CD4-positive, alpha-beta memory T cell (primary cell): ENCODE results near the gene PPDPF. TPM values are rescaled to one million over a fixed set of nuclear protein-coding genes. Genes with fewer than 3 reads are reported as not detected.
A peak's percentile ranks its signal among the peaks of the same experiment; 100 is the strongest.

ENCODE experiments used
- CTCF ChIA-PET: fragments of 350-600 bp; sonication (Branson Sonifier 250); formaldehyde crosslinking; loops from one replicate; lab custom pipeline; 2021; ENCODE audit warnings: inconsistent platforms; ENCODE audit not compliant: partially characterized antibody; lab: Charles Lee
- POLR2A ChIA-PET: fragments of 350-600 bp; sonication (Branson Sonifier 250); formaldehyde crosslinking; loops from one replicate; lab custom pipeline; 2021; ENCODE audit not compliant: partially characterized antibody; lab: Charles Lee
- DNase-seq, 5 donors: peaks; one replicate each; pipeline versions ENCODE4 v3.0.0 to v3.0.0-alpha.2; 2020 to 2022; ENCODE audit warnings: mixed read lengths in 1 of 5
- H3K27ac ChIP-seq: one replicate; pipeline ENCODE4 v1.7.0; 2013; ENCODE audit warnings: low read depth, low read length
- H3K27me3 ChIP-seq: 2 replicates; pipeline ENCODE4 v1.7.0; 2013; ENCODE audit warnings: mild to moderate bottlenecking, low read length, moderate library complexity; ENCODE audit not compliant: insufficient read depth
- H3K36me3 ChIP-seq: 2 replicates; pipeline ENCODE4 v1.7.0; 2013; ENCODE audit warnings: mild to moderate bottlenecking, low read length, moderate library complexity; ENCODE audit not compliant: insufficient read depth
- H3K4me1 ChIP-seq: 2 replicates; pipeline ENCODE4 v1.7.0; 2013; ENCODE audit warnings: mild to moderate bottlenecking, low read length, moderate library complexity; ENCODE audit not compliant: insufficient read depth
- H3K4me3 ChIP-seq, 2 donors: one replicate each; pipeline ENCODE4 v1.7.0; 2013; ENCODE audit warnings: low read length in 2 of 2, mild to moderate bottlenecking in 1 of 2
- H3K9me3 ChIP-seq, 2 donors: one replicate each; pipeline ENCODE4 v1.7.0; 2013; ENCODE audit warnings: low read length in 2 of 2, control low read depth in 1 of 2; ENCODE audit not compliant: control insufficient read depth in 1 of 2
- H3K27ac Mint-ChIP-seq, 7 donors: one replicate each; pipeline ENCODE4 v1.8.0; 2020 to 2021; ENCODE audit warnings: mixed read lengths in 7 of 7, mild to moderate bottlenecking in 6 of 7, inconsistent platforms in 3 of 7, moderate library complexity in 3 of 7
- H3K27me3 Mint-ChIP-seq, 2 donors: one replicate each; pipeline ENCODE4 v1.8.0; 2020 to 2021; ENCODE audit warnings: mixed read lengths in 2 of 2
- H3K36me3 Mint-ChIP-seq, 2 donors: one replicate each; pipeline ENCODE4 v1.8.0; 2020 to 2021; ENCODE audit warnings: mixed read lengths in 2 of 2, inconsistent platforms in 1 of 2, mild to moderate bottlenecking in 1 of 2
- H3K4me1 Mint-ChIP-seq, 4 donors: one replicate each; pipeline ENCODE4 v1.8.0; 2020 to 2021; ENCODE audit warnings: mixed read lengths in 4 of 4, mild to moderate bottlenecking in 1 of 4
- H3K4me3 Mint-ChIP-seq, 8 donors: one replicate each; pipeline ENCODE4 v1.8.0; 2020 to 2021; ENCODE audit warnings: mixed read lengths in 8 of 8, mild to moderate bottlenecking in 7 of 8, moderate library complexity in 6 of 8, inconsistent platforms in 3 of 8
- H3K9me3 Mint-ChIP-seq, 8 donors: one replicate each; pipeline ENCODE4 v1.8.0; 2020 to 2021; ENCODE audit warnings: mixed read lengths in 8 of 8, mild to moderate bottlenecking in 5 of 8, inconsistent platforms in 3 of 8, moderate library complexity in 1 of 8
- intact Hi-C: fragments of 100-400 bp; cut with micrococcal nuclease; formaldehyde crosslinking; loops from one replicate; pipeline ENCODE4 v1.15.1; 2023
- polyA plus RNA-seq, 2 donors: library from polyadenylated mRNA; unstranded; fragments of 300-500 nt; fragmentation: Illumina TruSeq; gene quantifications; one replicate each; pipeline ENCODE4 v1.2.3, GENCODE V29; 2021
- total RNA-seq, 2 experiments: library from RNA; stranded (reverse); gene quantifications; one replicate each; pipeline ENCODE4 v1.2.3, GENCODE V29; 2021

PPDPF gene
- total and polyA plus RNA-seq, 4 experiments from 2014 or later: 29.4 to 229 (median 180) TPM

GRCh38 chr20:63497138-63497945 is 23.2 kb upstream of the PPDPF start:
- Mint-ChIP-seq H3K4me1 (peaks cover 1 to 8% (median 3%) of the 10 kb centered on the region in 4 donors), H3K36me3 (no peaks in the 10 kb centered on the region), H3K27me3 (peaks cover 6 to 7% of the 10 kb centered on the region in 2 donors), H3K27ac (peak overlapping the region in 1 of 7 donors; percentile 52), H3K9me3 (peaks cover 0 to 2% (median 0%) of the 10 kb centered on the region in 8 donors), H3K4me3 (peak overlapping the region in 6 of 8 donors; percentile 26 to 71 (median 48))
- no peak overlapping the region for H3K27ac ChIP-seq
- H3K4me1 ChIP-seq: peaks cover 18% of the 10 kb centered on the region
- POLR2A ChIA-PET: interaction anchor here (1.0 to 2.6 kb wide), 6 partner anchors 9 to 367 kb away, joined by 3 to 27 read pairs (median 4); partner anchors contain the start of genes HELZ2, PPDPF, PTK6 and TPD52L2
- H3K27me3 ChIP-seq: peaks cover 12% of the 10 kb centered on the region
- no peak for DNase-seq
- no peaks in the 10 kb centered on the region for H3K36me3 ChIP-seq
- CTCF ChIA-PET: interaction anchor here (0.5 to 2.3 kb wide), 13 partner anchors 8 to 574 kb away, joined by 3 to 21 read pairs (median 4); partner anchors contain the start of genes PPDPF, PTK6, SAMD10 and TPD52L2
- intact Hi-C loops: loop anchor here (2.0 to 5.0 kb wide), 2 partner anchors 299 to 700 kb away; partner anchors contain the start of gene MRGBP
- no peak overlapping the region for H3K4me3 ChIP-seq
- H3K9me3 ChIP-seq: no peaks in the 10 kb centered on the region

GRCh38 chr20:63497946-63498935 is 22.3 kb upstream of the PPDPF start:
- peak overlapping the region in 2 of 8 donors; percentile 8 to 15 for H3K4me3 Mint-ChIP-seq
- ChIA-PET CTCF (no interaction called here), POLR2A (interaction anchor here (1.4 to 2.6 kb wide), 3 partner anchors 22 to 141 kb away, joined by 3 to 27 read pairs (median 7); partner anchors contain the start of genes PPDPF and PTK6)
- intact Hi-C loops: loop anchor here (2.0 to 5.0 kb wide), 2 partner anchors 299 to 701 kb away; partner anchors contain the start of gene MRGBP
- Histone ChIP-seq H3K36me3 (no peaks in the 10 kb centered on the region), H3K27ac (no peak overlapping the region), H3K4me3 (no peak overlapping the region), H3K9me3 (no peaks in the 10 kb centered on the region), H3K27me3 (peaks cover 12% of the 10 kb centered on the region), H3K4me1 (peaks cover 18% of the 10 kb centered on the region)
- peaks cover 6 to 7% of the 10 kb centered on the region in 2 donors for H3K27me3 Mint-ChIP-seq
- no peaks in the 10 kb centered on the region for H3K36me3 Mint-ChIP-seq
- DNase-seq: no peak
- peaks cover 1 to 8% (median 3%) of the 10 kb centered on the region in 4 donors for H3K4me1 Mint-ChIP-seq
- H3K27ac Mint-ChIP-seq: no peak overlapping the region
- no peaks in the 10 kb centered on the region for H3K9me3 Mint-ChIP-seq

GRCh38 chr20:63498960-63499337 is 21.6 kb upstream of the PPDPF start, which contains the start of gene EEF1A2:
EEF1A2 (minus strand) TSS chr20:63499083; CDS start chr20:63497763, 1,320 bp downstream.
- no peak within 1 kb of the TSS for H3K27ac ChIP-seq
- POLR2A ChIA-PET: no interaction called here
- no peaks in the 10 kb centered on the region for H3K36me3 Mint-ChIP-seq
- peaks cover 12% of the 10 kb centered on the region for H3K27me3 ChIP-seq
- no peak within 1 kb of the TSS for H3K27ac Mint-ChIP-seq
- CTCF ChIA-PET: no interaction called here
- no peak within 1 kb of the TSS for H3K4me3 ChIP-seq
- peak; percentile 53 to 59 (median 57) for DNase-seq
- H3K4me1 Mint-ChIP-seq: peaks cover 1 to 8% (median 3%) of the 10 kb centered on the region in 4 donors
- intact Hi-C loops: loop anchor here (5.0 kb wide), 1 partner anchor 702 kb away; the partner anchor contains the start of gene MRGBP
- no peaks in the 10 kb centered on the region for H3K9me3 ChIP-seq
- H3K36me3 ChIP-seq: no peaks in the 10 kb centered on the region
- H3K9me3 Mint-ChIP-seq: peaks cover 0 to 5% (median 1%) of the 10 kb centered on the region in 8 donors
- peaks cover 7% of the 10 kb centered on the region in 2 donors for H3K27me3 Mint-ChIP-seq
- H3K4me1 ChIP-seq: peaks cover 18% of the 10 kb centered on the region
- peak within 1 kb of the TSS in 2 of 8 donors; percentile 8 to 15 for H3K4me3 Mint-ChIP-seq

- peaks cover 7 to 10% of the 10 kb centered on the region in 2 donors for H3K27me3 Mint-ChIP-seq
- POLR2A ChIA-PET: no interaction called here
- no peak overlapping the region for H3K4me3 Mint-ChIP-seq
- no peak for DNase-seq
- Histone ChIP-seq H3K9me3 (no peaks in the 10 kb centered on the region), H3K4me1 (peaks cover 18% of the 10 kb centered on the region), H3K27ac (no peak overlapping the region), H3K4me3 (no peak overlapping the region), H3K36me3 (no peaks in the 10 kb centered on the region), H3K27me3 (peaks cover 12% of the 10 kb centered on the region)
- CTCF ChIA-PET: no interaction called here
- H3K4me1 Mint-ChIP-seq: peaks cover 1 to 8% (median 3%) of the 10 kb centered on the region in 4 donors
- peaks cover 0 to 10% (median 4%) of the 10 kb centered on the region in 8 donors for H3K9me3 Mint-ChIP-seq
- no peak overlapping the region for H3K27ac Mint-ChIP-seq
- H3K36me3 Mint-ChIP-seq: peaks cover 0 to 3% of the 10 kb centered on the region in 2 donors
- intact Hi-C loops: loop anchor here (5.0 kb wide), 1 partner anchor 702 kb away; the partner anchor contains the start of gene MRGBP
Observed at GRCh38 chr20:63499338-63499969, 21.1 kb upstream of the PPDPF start.

- Mint-ChIP-seq H3K36me3 (peaks cover 2 to 6% of the 10 kb centered on the region in 2 donors), H3K27ac (no peak overlapping the region), H3K4me1 (peaks cover 1 to 8% (median 3%) of the 10 kb centered on the region in 4 donors), H3K27me3 (peaks cover 9 to 10% of the 10 kb centered on the region in 2 donors), H3K9me3 (peaks cover 0 to 18% (median 11%) of the 10 kb centered on the region in 8 donors), H3K4me3 (peak overlapping the region in 2 of 8 donors; percentile 20 to 23)
- H3K4me1 ChIP-seq: peaks cover 18% of the 10 kb centered on the region
- no peak overlapping the region for H3K4me3 ChIP-seq
- H3K27me3 ChIP-seq: peaks cover 12% of the 10 kb centered on the region
- H3K36me3 ChIP-seq: no peaks in the 10 kb centered on the region
- H3K9me3 ChIP-seq: no peaks in the 10 kb centered on the region
- DNase-seq: no peak
- CTCF ChIA-PET: no interaction called here
- no peak overlapping the region for H3K27ac ChIP-seq
- intact Hi-C loops: no loop called here
- POLR2A ChIA-PET: no interaction called here
Observed at GRCh38 chr20:63500151-63500901, 20.2 kb upstream of the PPDPF start.
